Stimulated activated CD4-positive, alpha-beta T cell treated with anti-CD3 and anti-CD28 coated beads, Interleukin-15, amount 100 ng/mL, for 48 hours (primary cell): Measurements from ENCODE around the gene ABHD15.
"Not testable (repeated sequence)": the region's sequence is repeated elsewhere in the genome, so short reads cannot be mapped to it uniquely, and the experiment has no call there.

Experiments used
- DNase-seq, 2 donors: peaks; one replicate each; pipeline ENCODE4 v3.0.0-alpha.2; 2020; ENCODE audit warnings: low read depth in 2 of 2

The ABHD15 gene

GRCh38 chr17:29571486-29571882 is 4.6 kb upstream of the ABHD15 start:
- no peak for DNase-seq

- DNase-seq = no peak
Observed at GRCh38 chr17:29570521-29570920, 3.7 kb upstream of the ABHD15 start.

GRCh38 chr17:29569245-29569950 is 2.6 kb upstream of the ABHD15 start:
- DNase-seq = no peak

- peak in 1 of 2 donors; percentile 85 for DNase-seq
Observed at GRCh38 chr17:29568331-29569244, 1.8 kb upstream of the ABHD15 start, which contains the start of gene TP53I13. Gene TP53I13, plus strand, starts transcription at chr17:29568701. Its CDS starts 58 bp downstream, at chr17:29568759.

- peak in 1 of 2 donors; percentile 72 for DNase-seq
Observed at GRCh38 chr17:29567554-29568330, 905 bp upstream of the ABHD15 start.

- DNase-seq = no peak
Observed at GRCh38 chr17:29567304-29567553, 392 bp upstream of the ABHD15 start.

GRCh38 chr17:29565643-29566472 is 979 bp downstream of the ABHD15 start:
- peak in 1 of 2 donors; percentile 45 for DNase-seq

- DNase-seq = no peak
Observed at GRCh38 chr17:29563816-29564215, 3.0 kb downstream of the ABHD15 start.

GRCh38 chr17:29562615-29563014 is 4.2 kb downstream of the ABHD15 start:
- DNase-seq = no peak

GRCh38 chr17:29561554-29562517 is 5.0 kb downstream of the ABHD15 start:
- no peak for DNase-seq

- DNase-seq = no peak
Observed at GRCh38 chr17:29560316-29560715, 6.5 kb downstream of the ABHD15 start.

- no peak for DNase-seq
Observed at GRCh38 chr17:29559640-29560039, 7.2 kb downstream of the ABHD15 start.

- not testable (repeated sequence) for DNase-seq
Observed at GRCh38 chr17:29558139-29558538, 8.7 kb downstream of the ABHD15 start.

GRCh38 chr17:29557739-29558116 is 9.1 kb downstream of the ABHD15 start:
- no peak for DNase-seq

GRCh38 chr17:29557085-29557738 is 9.6 kb downstream of the ABHD15 start:
- DNase-seq = no peak

- no peak for DNase-seq
Observed at GRCh38 chr17:29555840-29556239, 11.0 kb downstream of the ABHD15 start.

GRCh38 chr17:29549177-29549923 is 17.5 kb downstream of the ABHD15 start:
- DNase-seq = no peak

GRCh38 chr17:29546830-29547229 is 20.0 kb downstream of the ABHD15 start:
- DNase-seq = no peak

- no peak for DNase-seq
Observed at GRCh38 chr17:29546085-29546484, 20.8 kb downstream of the ABHD15 start.
